Measurements from ENCODE around the gene SUMO4. TPM values are rescaled to one million over a fixed set of nuclear protein-coding genes. Genes with fewer than 3 reads are reported as not detected.

SUMO4 gene
- total RNA-seq, 2 donors from 2014 or later = 1.4 to 1.5 TPM

- no peaks in the 10 kb centered on the region for H3K4me1 ChIP-seq
- no peaks in the 10 kb centered on the region for H3K9me3 ChIP-seq
- no peaks in the 10 kb centered on the region for H3K27me3 ChIP-seq
- no peak for TF ChIP-seq CTCF (IDR thresholded peaks at IDR 0.05)
- no peaks in the 10 kb centered on the region for H3K36me3 ChIP-seq
- H3K9ac ChIP-seq (ENCODE audit: low read depth in 2 of 2, low read length in 2 of 2) = no peak overlapping the region
- intact Hi-C loops (cut with DNase I) = no loop called here
- no peak overlapping the region for H3K27ac ChIP-seq
- no peak for DNase-seq
- no peak overlapping the region for H3K4me3 ChIP-seq
Measured at GRCh38 chr6:149410557-149410956, 10.5 kb downstream of the SUMO4 start.

- TF ChIP-seq CTCF (IDR thresholded peaks at IDR 0.05) = no peak
- no peak overlapping the region for H3K4me3 ChIP-seq
- H3K4me1 ChIP-seq = no peaks in the 10 kb centered on the region
- H3K27ac ChIP-seq = peak overlapping the region; percentile 12
- no peaks in the 10 kb centered on the region for H3K27me3 ChIP-seq
- H3K9ac ChIP-seq (ENCODE audit: low read depth in 2 of 2, low read length in 2 of 2) = no peak overlapping the region
- no peaks in the 10 kb centered on the region for H3K36me3 ChIP-seq
- no peak for DNase-seq
- H3K9me3 ChIP-seq = no peaks in the 10 kb centered on the region
- intact Hi-C loops (cut with DNase I) = no loop called here
Measured at GRCh38 chr6:149414009-149414408, 13.9 kb downstream of the SUMO4 start.

- intact Hi-C loops (cut with DNase I) = no loop called here
- H3K9me3 ChIP-seq = no peaks in the 10 kb centered on the region
Measured at GRCh38 chr6:149414821-149415220, 14.8 kb downstream of the SUMO4 start.

GRCh38 chr6:149419696-149420404 is 19.8 kb downstream of the SUMO4 start:
- Histone ChIP-seq H3K9me3 (no peaks in the 10 kb centered on the region), H3K36me3 (no peaks in the 10 kb centered on the region), H3K9ac (ENCODE audit: low read depth in 2 of 2, low read length in 2 of 2) (no peak overlapping the region), H3K27me3 (no peaks in the 10 kb centered on the region), H3K27ac (no peak overlapping the region), H3K4me1 (no peaks in the 10 kb centered on the region), H3K4me3 (no peak overlapping the region)
- DNase-seq = no peak
- no peak for TF ChIP-seq CTCF (IDR thresholded peaks at IDR 0.05)
- intact Hi-C loops (cut with DNase I) = no loop called here

More at GRCh38 chr6:149414821-149415220, 14.8 kb downstream of the SUMO4 start:
- TF ChIP-seq CTCF (IDR thresholded peaks at IDR 0.05) = no peak
- Histone ChIP-seq H3K36me3 (no peaks in the 10 kb centered on the region), H3K27ac (peak overlapping the region; percentile 12), H3K4me3 (no peak overlapping the region), H3K27me3 (no peaks in the 10 kb centered on the region), H3K9ac (ENCODE audit: low read depth in 2 of 2, low read length in 2 of 2) (no peak overlapping the region), H3K4me1 (no peaks in the 10 kb centered on the region)
- DNase-seq = no peak

GRCh38 chr6:149421132-149421531 is 21.1 kb downstream of the SUMO4 start:
- no peak overlapping the region for H3K27ac ChIP-seq
- H3K9me3 ChIP-seq = no peaks in the 10 kb centered on the region
- TF ChIP-seq CTCF (IDR thresholded peaks at IDR 0.05) = no peak
- H3K27me3 ChIP-seq = no peaks in the 10 kb centered on the region
- intact Hi-C loops (cut with DNase I) = no loop called here
- H3K4me3 ChIP-seq = no peak overlapping the region
- DNase-seq = no peak
- H3K9ac ChIP-seq (ENCODE audit: low read depth in 2 of 2, low read length in 2 of 2) = no peak overlapping the region
- no peaks in the 10 kb centered on the region for H3K36me3 ChIP-seq
- no peaks in the 10 kb centered on the region for H3K4me1 ChIP-seq
